ENCODE data around the gene MGMT.

MGMT gene

DNA sequence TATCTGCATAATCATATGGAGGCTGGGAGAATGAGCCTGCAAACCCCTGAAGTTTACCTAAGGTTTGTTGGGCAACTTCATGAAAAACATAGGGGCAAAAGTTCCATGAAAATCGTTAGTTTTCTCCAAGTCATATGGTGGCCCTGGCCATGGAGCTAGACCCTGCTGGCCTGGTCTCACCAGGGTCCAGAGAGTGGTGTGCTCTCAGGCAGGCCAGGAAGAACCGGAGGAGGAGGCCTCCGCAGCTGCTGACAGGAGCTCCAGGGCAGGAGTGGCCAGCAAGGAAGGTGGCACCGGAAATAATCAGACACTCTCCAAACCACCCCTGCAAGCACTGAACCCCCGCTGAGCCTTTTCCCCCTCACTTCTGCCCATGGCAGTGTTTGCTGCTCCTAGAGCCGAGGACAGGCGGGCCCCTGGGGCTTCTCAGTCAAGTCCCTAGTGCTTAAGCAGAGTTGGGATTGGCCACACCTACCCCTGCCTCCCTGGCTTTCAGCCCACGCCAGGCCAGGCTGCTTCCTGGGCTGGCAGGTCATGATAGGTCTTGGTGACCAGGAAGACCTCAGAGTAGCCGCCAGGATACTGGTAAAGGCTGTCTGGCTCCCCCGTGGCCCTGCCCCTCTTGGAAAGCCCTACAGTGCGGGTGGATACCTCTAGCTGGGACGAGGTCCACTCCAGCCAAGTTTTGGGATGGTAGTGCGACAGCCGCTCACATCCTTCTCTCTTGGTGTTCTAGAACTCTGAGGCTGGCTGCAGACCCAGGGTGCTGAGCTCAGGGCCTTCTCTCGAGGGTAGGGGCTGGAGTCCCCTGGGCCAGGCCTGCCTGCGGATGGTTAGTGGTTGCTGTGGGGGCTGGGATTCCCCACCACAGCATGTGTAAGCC lies 242.8 kb downstream of the MGMT start:
- DNase-seq (ENCODE audit: low read depth) = no peak

GRCh38 chr10:129710510-129710847 lies 243.4 kb downstream of the MGMT start:
- no peak for DNase-seq (ENCODE audit: low read depth)

GRCh38 chr10:129711291-129711690 lies 244.2 kb downstream of the MGMT start:
- DNase-seq (ENCODE audit: low read depth) = no peak

DNA sequence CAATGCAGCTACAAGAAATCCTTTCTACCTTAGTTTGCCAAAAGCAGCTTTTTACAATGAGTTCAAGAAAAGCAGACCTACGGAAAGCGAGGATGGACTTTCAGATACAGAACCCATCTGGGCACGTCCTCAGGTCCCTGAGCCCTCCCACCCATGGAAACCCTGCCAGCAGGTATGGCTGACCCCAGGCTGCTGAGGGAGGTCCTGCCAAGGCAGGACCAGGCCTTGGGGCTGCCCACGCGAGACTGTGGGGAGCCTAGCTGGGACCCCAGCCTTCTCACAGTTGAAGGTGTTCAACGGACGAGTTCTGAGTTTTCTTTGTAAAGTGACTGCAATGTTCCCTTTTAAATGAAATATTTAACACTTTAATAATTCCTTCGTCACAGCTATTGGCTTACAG lies 245.0 kb downstream of the MGMT start:
- no peak for DNase-seq (ENCODE audit: low read depth)

DNA sequence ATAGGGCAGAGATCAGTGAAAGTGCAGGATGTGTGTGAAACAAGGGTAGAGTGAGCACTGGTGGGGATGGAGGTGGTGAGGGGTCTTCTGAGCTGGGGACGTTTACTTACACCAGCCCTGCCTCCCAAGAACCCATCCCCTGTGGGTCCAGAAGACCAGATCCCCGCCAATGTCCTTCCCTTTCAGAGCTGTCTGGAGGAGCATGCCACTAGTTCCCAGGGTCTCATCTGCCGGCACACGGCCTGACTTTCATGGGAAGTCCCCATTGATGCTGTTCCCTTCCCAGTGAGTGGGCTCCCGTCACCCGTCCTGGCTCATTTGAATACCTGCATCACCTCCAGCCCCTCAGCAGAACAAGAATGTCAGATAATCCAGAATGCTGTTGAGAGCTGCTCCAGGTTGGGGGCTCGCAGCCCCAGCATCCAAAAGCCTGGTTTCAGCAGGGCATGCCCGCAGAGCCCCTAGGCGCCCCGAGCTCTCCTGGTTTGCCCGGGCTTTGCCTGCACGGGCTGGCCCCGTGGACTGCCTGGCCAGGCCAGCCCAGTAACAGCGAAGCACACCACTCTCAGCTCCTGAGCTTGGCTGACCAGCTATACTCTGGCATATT lies 246.7 kb downstream of the MGMT start:
- no peak for DNase-seq (ENCODE audit: low read depth)

DNA sequence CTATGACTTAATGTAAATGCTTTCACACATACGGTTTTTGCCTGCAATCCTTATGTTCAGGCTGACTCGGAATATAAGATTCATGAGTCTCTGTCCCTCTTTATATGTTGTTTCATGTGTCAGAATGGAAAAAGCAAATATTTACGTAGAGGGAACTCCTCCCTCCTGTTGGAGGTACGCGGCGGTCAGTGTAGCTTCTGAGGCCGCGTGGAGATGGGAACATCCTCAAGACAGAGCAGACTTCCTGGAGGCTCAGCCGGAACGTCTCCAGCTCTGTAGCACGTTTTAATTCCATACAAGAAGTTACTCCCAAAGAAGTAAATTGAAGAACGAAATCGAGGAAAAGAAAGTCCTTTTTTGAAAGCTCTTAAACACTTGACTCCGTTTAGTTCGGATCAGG lies 248.8 kb downstream of the MGMT start:
- DNase-seq (ENCODE audit: low read depth) = no peak

- DNase-seq (ENCODE audit: low read depth) = no peak
Measured at GRCh38 chr10:129716211-129716681, 249.2 kb downstream of the MGMT start.

- no peak for DNase-seq (ENCODE audit: low read depth)
Measured at GRCh38 chr10:129716881-129717280, 249.8 kb downstream of the MGMT start.

GRCh38 chr10:129717816-129718547 lies 250.9 kb downstream of the MGMT start:
- no peak for DNase-seq (ENCODE audit: low read depth)

GRCh38 chr10:129718548-129719414 lies 251.7 kb downstream of the MGMT start:
- no peak for DNase-seq (ENCODE audit: low read depth)

- DNase-seq (ENCODE audit: low read depth) = no peak
Measured at GRCh38 chr10:129719415-129719739, 252.3 kb downstream of the MGMT start.

DNA sequence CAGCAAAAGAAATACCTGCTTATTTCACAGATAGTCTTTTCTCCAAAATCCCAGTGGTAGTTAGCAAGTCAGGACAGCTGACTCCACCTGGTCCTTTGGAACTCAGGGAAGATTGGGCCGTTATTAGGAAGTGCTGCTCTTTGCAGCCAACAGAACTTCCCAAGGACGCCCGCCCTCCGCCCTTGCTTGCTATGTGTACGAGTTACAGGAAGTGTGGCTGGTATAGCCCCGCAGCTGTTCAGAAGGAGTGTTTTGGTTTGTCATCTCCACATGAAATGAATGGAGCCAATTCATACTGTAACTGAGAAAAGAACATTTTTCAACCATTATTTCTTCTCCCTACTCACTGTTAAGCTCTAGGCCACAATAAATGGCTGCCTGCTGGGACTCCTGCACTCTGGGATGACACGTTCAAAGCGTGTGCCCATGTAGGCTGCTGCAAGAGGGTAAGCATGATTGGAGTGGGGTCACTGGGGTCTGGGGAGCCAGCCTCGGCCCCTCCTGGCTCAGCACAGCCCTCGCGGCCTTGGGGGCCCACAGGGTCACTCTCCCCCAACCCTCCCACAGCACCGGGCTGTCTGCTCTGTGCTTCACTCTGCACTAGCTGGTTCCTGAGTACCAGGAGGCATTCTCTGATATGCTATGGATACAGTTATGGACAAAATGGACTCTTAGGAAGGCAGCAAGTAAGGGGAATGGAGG lies 253.0 kb downstream of the MGMT start:
- no peak for DNase-seq (ENCODE audit: low read depth)

DNA sequence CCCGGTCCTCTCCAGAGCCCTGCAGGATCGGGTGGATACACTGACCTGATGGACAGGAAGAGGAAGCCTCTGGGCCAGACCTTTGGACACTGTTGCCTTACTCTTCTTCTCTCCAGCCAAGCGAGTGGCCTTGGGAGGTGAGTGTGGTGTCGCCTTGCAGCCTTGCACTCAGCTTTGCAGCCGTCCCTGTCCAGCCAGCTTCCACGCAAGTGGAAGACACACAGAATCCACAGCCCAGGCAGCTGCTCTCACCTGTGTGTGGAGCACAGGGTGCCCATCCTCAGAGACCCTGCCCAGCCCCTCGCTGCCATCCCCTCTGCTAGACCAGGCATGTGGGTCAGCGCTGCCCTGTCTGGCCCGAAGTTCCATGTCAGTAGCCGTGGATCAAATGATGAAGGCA lies 258.0 kb downstream of the MGMT start:
- DNase-seq (ENCODE audit: low read depth) = no peak

DNA sequence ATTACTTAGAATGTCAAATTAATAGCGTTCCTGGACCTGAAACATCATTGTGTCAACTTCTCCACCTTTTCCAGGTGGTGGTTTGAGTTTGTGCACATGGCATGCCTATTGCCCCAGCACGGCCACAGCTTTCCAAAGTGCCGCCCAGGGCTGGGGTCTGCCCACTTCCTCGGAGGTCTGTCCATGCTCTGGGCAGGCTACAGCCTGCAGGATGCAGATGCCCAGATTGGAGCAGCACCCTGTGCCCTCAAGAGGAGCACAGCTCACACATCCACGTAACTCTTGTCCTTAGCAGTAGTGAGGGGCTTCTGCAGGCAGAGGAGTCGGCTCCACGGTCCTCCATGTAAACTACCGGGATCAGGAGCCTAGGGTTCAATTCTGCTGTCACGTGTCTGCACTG lies 258.4 kb downstream of the MGMT start:
- DNase-seq (ENCODE audit: low read depth) = no peak

DNA sequence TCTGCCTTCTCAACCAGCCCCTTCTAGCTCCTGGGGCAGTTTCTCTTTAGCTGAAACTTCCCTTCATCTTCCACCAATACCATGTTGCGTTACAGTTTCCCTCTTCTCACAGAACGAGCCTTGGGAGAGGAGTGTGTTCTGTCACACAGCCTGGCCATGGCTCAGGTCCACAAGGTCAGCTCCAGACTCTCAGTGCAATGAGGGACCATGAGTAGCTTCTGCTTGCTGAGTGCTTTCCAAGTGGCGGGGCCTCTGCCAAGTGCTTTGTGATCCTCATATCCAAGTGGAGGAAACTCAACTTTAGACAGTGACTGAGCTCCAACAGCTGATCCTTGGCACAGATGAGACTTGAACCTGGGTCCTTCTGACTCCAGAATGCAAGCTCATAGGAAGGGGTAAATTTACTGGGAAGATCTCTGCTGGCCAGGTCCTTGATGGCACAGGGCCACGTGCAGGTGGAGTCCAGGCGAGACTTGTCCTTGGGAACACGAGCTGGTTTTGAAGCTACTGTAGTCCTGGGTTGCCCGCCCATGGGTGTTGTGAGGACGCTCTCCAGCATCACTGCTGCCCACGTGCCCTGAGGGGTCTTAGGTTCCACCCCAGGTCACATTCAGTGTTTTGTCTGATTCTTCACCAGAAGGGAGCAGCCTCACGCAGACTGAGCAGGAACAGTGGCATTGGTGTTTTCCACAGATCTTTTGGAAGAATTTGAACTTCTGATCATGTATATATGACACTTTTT lies 259.0 kb downstream of the MGMT start:
- no peak for DNase-seq (ENCODE audit: low read depth)

DNA sequence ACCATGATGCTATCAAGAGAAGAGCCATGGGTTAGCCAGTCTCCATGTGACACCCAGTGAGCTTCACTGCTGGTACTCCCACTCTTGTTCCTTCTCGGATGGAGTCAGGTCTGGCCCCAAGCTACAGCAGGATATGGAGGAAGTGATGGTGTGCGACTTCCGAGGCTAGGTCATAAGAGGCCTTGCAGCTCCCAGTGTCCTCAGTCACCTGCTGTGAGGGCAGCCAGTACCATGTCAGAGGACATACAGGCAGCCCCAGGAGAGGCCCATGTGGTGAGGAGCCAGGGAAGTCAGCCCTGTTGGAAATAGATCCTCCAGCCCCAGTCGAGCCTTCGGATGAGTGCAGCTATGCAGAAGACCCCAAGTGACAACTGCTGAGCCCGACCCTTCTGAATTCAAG lies 260.0 kb downstream of the MGMT start:
- no peak for DNase-seq (ENCODE audit: low read depth)

GRCh38 chr10:129727495-129727894 lies 260.5 kb downstream of the MGMT start:
- no peak for DNase-seq (ENCODE audit: low read depth)

DNA sequence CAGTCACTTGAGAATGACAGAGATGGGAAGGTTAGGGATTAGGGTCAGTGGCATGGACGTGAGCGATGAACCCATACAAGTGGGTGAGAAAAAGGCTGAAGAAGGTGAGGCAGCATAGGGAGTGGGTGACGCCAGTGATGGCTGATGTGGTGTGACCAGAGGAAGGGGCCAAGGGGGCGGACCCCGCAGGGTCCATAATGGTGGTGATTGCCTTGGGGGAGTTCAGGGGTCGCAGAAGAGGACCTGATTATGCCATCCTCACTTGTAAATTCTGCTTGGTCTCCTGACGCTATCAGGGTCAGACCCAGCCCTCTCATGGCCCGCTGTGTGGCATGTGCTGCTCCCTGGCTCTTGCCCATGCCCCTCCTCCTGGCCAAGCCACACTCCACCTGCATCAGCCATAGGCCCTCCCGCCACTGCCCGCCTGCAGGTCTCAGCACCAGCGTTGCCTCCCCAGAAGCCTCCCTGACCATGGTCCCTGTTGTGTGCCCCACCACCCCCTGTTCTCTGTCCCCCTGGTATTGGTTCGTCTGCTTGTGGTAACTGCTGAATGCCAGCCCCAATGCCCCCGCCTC lies 261.3 kb downstream of the MGMT start:
- no peak for DNase-seq (ENCODE audit: low read depth)

DNA sequence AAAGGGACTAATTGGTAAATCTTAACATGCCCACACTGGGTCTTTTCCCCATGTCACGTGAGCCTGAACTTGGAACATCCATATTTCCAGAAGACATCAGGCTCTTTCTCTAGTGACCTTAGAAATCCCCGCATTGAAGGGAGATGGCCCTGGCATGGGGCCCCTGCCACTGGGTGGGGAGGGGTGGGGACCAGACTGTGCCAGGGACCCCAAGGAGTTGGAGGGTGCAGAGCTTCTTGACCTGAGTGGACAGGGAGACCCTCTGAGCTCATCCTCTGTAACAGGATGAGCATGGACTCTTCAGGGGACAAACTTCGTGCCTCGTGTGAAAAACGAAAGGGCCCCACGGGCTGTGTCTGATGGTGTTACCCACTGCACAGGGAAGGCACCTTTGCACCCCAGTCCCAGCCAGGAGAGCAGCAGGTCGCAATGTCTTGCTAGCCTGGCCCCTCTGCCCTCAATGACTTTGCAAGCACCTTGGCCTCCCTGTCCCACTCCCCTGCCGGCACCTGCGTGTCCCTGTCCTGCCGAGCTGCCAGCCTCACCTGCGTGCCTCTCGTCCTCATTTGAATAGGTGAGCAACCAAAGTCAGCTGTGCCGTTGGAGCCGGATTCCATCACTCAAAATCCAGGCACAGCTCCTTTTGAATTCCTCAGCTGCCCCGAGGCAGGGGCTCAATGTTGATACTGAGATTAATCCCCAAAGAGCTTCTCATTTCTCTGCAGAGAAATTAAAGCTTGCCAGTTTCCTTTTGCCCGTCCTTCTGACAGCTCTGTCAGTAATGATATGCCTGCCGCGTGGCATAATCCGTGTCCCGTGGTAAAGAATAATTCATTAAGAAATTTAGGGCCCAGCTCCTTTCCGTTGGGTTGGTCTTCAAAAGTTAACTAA lies 262.1 kb downstream of the MGMT start:
- DNase-seq (ENCODE audit: low read depth) = no peak

Data from EH (cell line).